Stimulated activated CD4-positive, alpha-beta T cell treated with anti-CD3 and anti-CD28 coated beads, Interleukin-4, amount 100 ng/mL, for 24 hours (primary cell): ENCODE results near the gene PTGS1.
"Not testable (repeated sequence)": the region's sequence is repeated elsewhere in the genome, so short reads cannot be mapped to it uniquely, and the experiment has no call there.

Source experiments
- DNase-seq: peaks from one replicate; pipeline ENCODE4 v3.0.0-alpha.2; 2020

PTGS1 gene

GRCh38 chr9:122402403-122402871 is 31.6 kb downstream of the PTGS1 start:
- DNase-seq: peak; percentile 55

GRCh38 chr9:122402874-122403273 is 32.0 kb downstream of the PTGS1 start:
- DNase-seq: no peak

- DNase-seq: no peak
Observed at GRCh38 chr9:122403381-122404000, 32.7 kb downstream of the PTGS1 start.

- not testable (repeated sequence) for DNase-seq
Observed at GRCh38 chr9:122405304-122406069, 34.7 kb downstream of the PTGS1 start.

GRCh38 chr9:122406070-122406890 is 35.5 kb downstream of the PTGS1 start:
- no peak for DNase-seq

GRCh38 chr9:122414108-122414507 is 43.3 kb downstream of the PTGS1 start:
- not testable (repeated sequence) for DNase-seq

GRCh38 chr9:122418016-122418415 is 47.2 kb downstream of the PTGS1 start:
- DNase-seq: no peak

- no peak for DNase-seq
Observed at GRCh38 chr9:122420315-122420714, 49.5 kb downstream of the PTGS1 start.

GRCh38 chr9:122425087-122425486 is 54.3 kb downstream of the PTGS1 start:
- DNase-seq: no peak

- no peak for DNase-seq
Observed at GRCh38 chr9:122426723-122427122, 55.9 kb downstream of the PTGS1 start.

GRCh38 chr9:122442568-122442967 is 71.7 kb downstream of the PTGS1 start:
- DNase-seq: no peak

- DNase-seq: no peak
Observed at GRCh38 chr9:122444041-122444733, 73.4 kb downstream of the PTGS1 start.
